PC-3 (cell line): ENCODE data around the gene SRSF2.

Experiments
- CTCF ChIP-seq: fragments of 300-600 bp; sonication (generic); conservative IDR thresholded peaks from 2 replicates; pipeline ENCODE4 v1.5.1; 2017; ENCODE audit warnings: antibody characterized with exemption, low read depth, mild to moderate bottlenecking, low read length
- EZH2 ChIP-seq: fragments of 300-600 bp; sonication (generic); IDR thresholded peaks from one replicate; pipeline ENCODE4 v1.6.1; 2017; ENCODE audit warnings: antibody characterized with exemption, mild to moderate bottlenecking, low read length; ENCODE audit not compliant: unreplicated experiment

- TF ChIP-seq EZH2 (no peak), CTCF (no peak)
These were observed 41.9 kb downstream of the SRSF2 start for GRCh38 chr17:76695059-76695831.
